ENCODE results near the gene MAP3K15.

GRCh38 chrX:19457662-19458061 lies 57.6 kb downstream of the MAP3K15 start:
- TF ChIP-seq, protein P1, sequence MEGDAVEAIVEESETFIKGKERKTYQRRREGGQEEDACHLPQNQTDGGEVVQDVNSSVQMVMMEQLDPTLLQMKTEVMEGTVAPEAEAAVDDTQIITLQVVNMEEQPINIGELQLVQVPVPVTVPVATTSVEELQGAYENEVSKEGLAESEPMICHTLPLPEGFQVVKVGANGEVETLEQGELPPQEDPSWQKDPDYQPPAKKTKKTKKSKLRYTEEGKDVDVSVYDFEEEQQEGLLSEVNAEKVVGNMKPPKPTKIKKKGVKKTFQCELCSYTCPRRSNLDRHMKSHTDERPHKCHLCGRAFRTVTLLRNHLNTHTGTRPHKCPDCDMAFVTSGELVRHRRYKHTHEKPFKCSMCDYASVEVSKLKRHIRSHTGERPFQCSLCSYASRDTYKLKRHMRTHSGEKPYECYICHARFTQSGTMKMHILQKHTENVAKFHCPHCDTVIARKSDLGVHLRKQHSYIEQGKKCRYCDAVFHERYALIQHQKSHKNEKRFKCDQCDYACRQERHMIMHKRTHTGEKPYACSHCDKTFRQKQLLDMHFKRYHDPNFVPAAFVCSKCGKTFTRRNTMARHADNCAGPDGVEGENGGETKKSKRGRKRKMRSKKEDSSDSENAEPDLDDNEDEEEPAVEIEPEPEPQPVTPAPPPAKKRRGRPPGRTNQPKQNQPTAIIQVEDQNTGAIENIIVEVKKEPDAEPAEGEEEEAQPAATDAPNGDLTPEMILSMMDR (conservative IDR thresholded peaks at IDR 0.05; ENCODE audit: low read depth, low read length), result no peak
- no peak for TF ChIP-seq EZH2 (IDR thresholded peaks at IDR 0.05; ENCODE audit: low read length, unreplicated experiment)
- TF ChIP-seq EZH2phosphoT487 (IDR thresholded peaks at IDR 0.05; ENCODE audit: borderline replicate concordance, low read length), result no peak
